ENCODE results near the gene HLCS.
"Not testable (repeated sequence)": the region's sequence is repeated elsewhere in the genome, so short reads cannot be mapped to it uniquely, and the experiment has no call there.

HLCS gene

GRCh38 chr21:36817732-36818450, 148.6 kb downstream of the HLCS start:
- H4K8ac ChIP-seq (ENCODE audit: low read depth, low read length): no peak overlapping the region
- H2AFZ ChIP-seq (ENCODE audit: low read length): no peak overlapping the region
- no peak overlapping the region for H2BK12ac ChIP-seq (ENCODE audit: low read length)
- H3K9ac ChIP-seq (ENCODE audit: low read depth, low read length, poor library complexity): no peak overlapping the region
- WGBS, 2 donors (ENCODE audit: extremely low coverage in 2 of 2, insufficient read length in 2 of 2, insufficient replicate concordance in 1 of 2): no CpG with 5 or more reads among the region's 13 CpGs
- no peaks in the 10 kb centered on the region for H3K79me1 ChIP-seq (ENCODE audit: low read depth, low read length)
- no peak overlapping the region for H3K4me2 ChIP-seq (ENCODE audit: insufficient read depth, low read length, poor library complexity, severe bottlenecking)
- no peak overlapping the region for H3K18ac ChIP-seq (ENCODE audit: low read length)
- peak; percentile 36 for DNase-seq (ENCODE audit: low spot score)
- H2AK5ac ChIP-seq (ENCODE audit: low read depth, low read length): no peak overlapping the region
- H3K14ac ChIP-seq (ENCODE audit: low read length): no peak overlapping the region
- no peak overlapping the region for H3K4me3 ChIP-seq (ENCODE audit: low read length in 2 of 2)
- peak overlapping the region; percentile 86 for H3K27ac ChIP-seq (replicated peaks; ENCODE audit: low read length)
- no peak overlapping the region for H2BK5ac ChIP-seq (ENCODE audit: low read length)
- no peak overlapping the region for H3K4ac ChIP-seq (ENCODE audit: low read length)
- no peaks in the 10 kb centered on the region for H3K9me3 ChIP-seq (replicated peaks in 1 of 2; ENCODE audit: control insufficient read depth in 2 of 2, insufficient read depth in 1 of 2, low read depth in 1 of 2, low read length in 2 of 2)
- H3K36me3 ChIP-seq (replicated peaks in 1 of 2; ENCODE audit: control insufficient read depth in 2 of 2, insufficient read depth in 2 of 2, low read length in 2 of 2): no peaks in the 10 kb centered on the region
- no peaks in the 10 kb centered on the region for H3K27me3 ChIP-seq (ENCODE audit: control insufficient read depth in 3 of 3, insufficient read depth in 3 of 3, low read depth in 1 of 3, low read length in 3 of 3)
- H4K91ac ChIP-seq (ENCODE audit: low read depth, low read length, poor library complexity): no peak overlapping the region
- peaks cover 12 to 35% of the 10 kb centered on the region in 2 donors for H3K4me1 ChIP-seq (ENCODE audit: control insufficient read depth in 2 of 2, insufficient read depth in 1 of 2, low read depth in 1 of 2, low read length in 2 of 2)
- H2BK120ac ChIP-seq (ENCODE audit: low read depth, low read length): no peak overlapping the region
- H3K23ac ChIP-seq (ENCODE audit: low read depth, low read length, poor library complexity): no peak overlapping the region
- no peak overlapping the region for H2BK15ac ChIP-seq (ENCODE audit: low read length)

DNA sequence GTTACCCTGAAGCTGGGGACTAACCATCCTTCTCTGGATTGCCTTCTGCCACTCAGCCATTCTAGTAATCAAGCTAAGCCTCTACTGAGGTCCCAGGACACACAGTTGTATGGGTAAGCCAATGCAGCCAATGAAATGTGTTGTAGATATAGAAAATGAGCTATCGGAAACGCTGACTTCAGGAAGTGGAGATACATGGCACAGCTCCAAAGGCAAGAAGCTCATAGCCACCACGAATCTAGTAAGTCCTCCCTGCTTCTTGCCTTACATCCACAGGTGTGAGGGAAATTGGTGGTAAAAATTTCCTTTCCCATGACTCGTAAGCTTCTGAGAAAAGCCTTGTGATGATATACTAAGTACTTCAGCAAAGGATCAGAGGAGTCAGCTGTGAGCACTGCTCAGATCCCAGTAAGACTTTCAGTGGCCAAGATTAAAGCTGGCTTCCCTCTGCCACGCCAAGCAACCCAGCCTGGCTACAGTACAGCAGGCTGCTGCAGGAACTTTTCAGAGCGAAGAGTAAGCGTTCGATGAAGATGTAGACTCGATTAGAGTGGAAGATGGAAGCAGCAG, 149.8 kb downstream of the HLCS start:
- no CpG with 5 or more reads among the region's 9 CpGs for WGBS, 2 donors (ENCODE audit: extremely low coverage in 2 of 2, insufficient read length in 2 of 2, insufficient replicate concordance in 1 of 2)
- H3K9me3 ChIP-seq (replicated peaks in 1 of 2; ENCODE audit: control insufficient read depth in 2 of 2, insufficient read depth in 1 of 2, low read depth in 1 of 2, low read length in 2 of 2): no peaks in the 10 kb centered on the region
- H4K91ac ChIP-seq (ENCODE audit: low read depth, low read length, poor library complexity): no peak overlapping the region
- no peak overlapping the region for H2BK5ac ChIP-seq (ENCODE audit: low read length)
- H3K4me2 ChIP-seq (ENCODE audit: insufficient read depth, low read length, poor library complexity, severe bottlenecking): no peak overlapping the region
- H3K4me3 ChIP-seq (ENCODE audit: low read length in 2 of 2): no peak overlapping the region
- H3K4me1 ChIP-seq (ENCODE audit: control insufficient read depth in 2 of 2, insufficient read depth in 1 of 2, low read depth in 1 of 2, low read length in 2 of 2): peaks cover 12 to 37% of the 10 kb centered on the region in 2 donors
- H2BK15ac ChIP-seq (ENCODE audit: low read length): no peak overlapping the region
- no peaks in the 10 kb centered on the region for H3K27me3 ChIP-seq (ENCODE audit: control insufficient read depth in 3 of 3, insufficient read depth in 3 of 3, low read depth in 1 of 3, low read length in 3 of 3)
- H2BK12ac ChIP-seq (ENCODE audit: low read length): no peak overlapping the region
- H3K18ac ChIP-seq (ENCODE audit: low read length): peak overlapping the region; percentile 76
- H3K79me1 ChIP-seq (ENCODE audit: low read depth, low read length): no peaks in the 10 kb centered on the region
- no peak overlapping the region for H3K23ac ChIP-seq (ENCODE audit: low read depth, low read length, poor library complexity)
- H2AFZ ChIP-seq (ENCODE audit: low read length): no peak overlapping the region
- H2AK5ac ChIP-seq (ENCODE audit: low read depth, low read length): no peak overlapping the region
- DNase-seq (ENCODE audit: low spot score): no peak
- no peak overlapping the region for H3K27ac ChIP-seq (replicated peaks; ENCODE audit: low read length)
- no peak overlapping the region for H3K9ac ChIP-seq (ENCODE audit: low read depth, low read length, poor library complexity)
- no peaks in the 10 kb centered on the region for H3K36me3 ChIP-seq (replicated peaks in 1 of 2; ENCODE audit: control insufficient read depth in 2 of 2, insufficient read depth in 2 of 2, low read length in 2 of 2)
- H4K8ac ChIP-seq (ENCODE audit: low read depth, low read length): no peak overlapping the region
- H2BK120ac ChIP-seq (ENCODE audit: low read depth, low read length): no peak overlapping the region
- no peak overlapping the region for H3K14ac ChIP-seq (ENCODE audit: low read length)
- no peak overlapping the region for H3K4ac ChIP-seq (ENCODE audit: low read length)

GRCh38 chr21:36816026-36816425, 150.4 kb downstream of the HLCS start:
- H3K9me3 ChIP-seq (replicated peaks in 1 of 2; ENCODE audit: control insufficient read depth in 2 of 2, insufficient read depth in 1 of 2, low read depth in 1 of 2, low read length in 2 of 2); H3K9ac ChIP-seq (ENCODE audit: low read depth, low read length, poor library complexity); H2BK5ac ChIP-seq (ENCODE audit: low read length); H2AK5ac ChIP-seq (ENCODE audit: low read depth, low read length); H3K4me2 ChIP-seq (ENCODE audit: insufficient read depth, low read length, poor library complexity, severe bottlenecking); H3K23ac ChIP-seq (ENCODE audit: low read depth, low read length, poor library complexity); H3K4ac ChIP-seq (ENCODE audit: low read length); H2AFZ ChIP-seq (ENCODE audit: low read length); H3K14ac ChIP-seq (ENCODE audit: low read length); H3K79me1 ChIP-seq (ENCODE audit: low read depth, low read length); H3K27ac ChIP-seq (replicated peaks; ENCODE audit: low read length); H2BK12ac ChIP-seq (ENCODE audit: low read length); DNase-seq (ENCODE audit: low spot score); H2BK120ac ChIP-seq (ENCODE audit: low read depth, low read length); H2BK15ac ChIP-seq (ENCODE audit: low read length); H4K91ac ChIP-seq (ENCODE audit: low read depth, low read length, poor library complexity); H3K4me3 ChIP-seq (ENCODE audit: low read length in 2 of 2); H3K27me3 ChIP-seq (ENCODE audit: control insufficient read depth in 3 of 3, insufficient read depth in 3 of 3, low read depth in 1 of 3, low read length in 3 of 3); H3K36me3 ChIP-seq (replicated peaks in 1 of 2; ENCODE audit: control insufficient read depth in 2 of 2, insufficient read depth in 2 of 2, low read length in 2 of 2); H3K18ac ChIP-seq (ENCODE audit: low read length); H4K8ac ChIP-seq (ENCODE audit: low read depth, low read length): not testable (repeated sequence)
- peaks cover 12 to 39% of the 10 kb centered on the region in 2 donors for H3K4me1 ChIP-seq (ENCODE audit: control insufficient read depth in 2 of 2, insufficient read depth in 1 of 2, low read depth in 1 of 2, low read length in 2 of 2)

- no peaks in the 10 kb centered on the region for H3K9me3 ChIP-seq (replicated peaks in 1 of 2; ENCODE audit: control insufficient read depth in 2 of 2, insufficient read depth in 1 of 2, low read depth in 1 of 2, low read length in 2 of 2)
- WGBS, 2 donors (ENCODE audit: extremely low coverage in 2 of 2, insufficient read length in 2 of 2, insufficient replicate concordance in 1 of 2): no CpG with 5 or more reads among the region's 4 CpGs
- no peak overlapping the region for H3K14ac ChIP-seq (ENCODE audit: low read length)
- no peak overlapping the region for H2AFZ ChIP-seq (ENCODE audit: low read length)
- H3K4me3 ChIP-seq (ENCODE audit: low read length in 2 of 2): no peak overlapping the region
- H3K4me1 ChIP-seq (ENCODE audit: control insufficient read depth in 2 of 2, insufficient read depth in 1 of 2, low read depth in 1 of 2, low read length in 2 of 2): peaks cover 12 to 33% of the 10 kb centered on the region in 2 donors
- H4K8ac ChIP-seq (ENCODE audit: low read depth, low read length): no peak overlapping the region
- H3K18ac ChIP-seq (ENCODE audit: low read length): no peak overlapping the region
- H4K91ac ChIP-seq (ENCODE audit: low read depth, low read length, poor library complexity): no peak overlapping the region
- H3K4ac ChIP-seq (ENCODE audit: low read length): no peak overlapping the region
- no peak overlapping the region for H2BK5ac ChIP-seq (ENCODE audit: low read length)
- no peak for DNase-seq (ENCODE audit: low spot score)
- no peak overlapping the region for H2AK5ac ChIP-seq (ENCODE audit: low read depth, low read length)
- no peak overlapping the region for H3K9ac ChIP-seq (ENCODE audit: low read depth, low read length, poor library complexity)
- no peak overlapping the region for H2BK15ac ChIP-seq (ENCODE audit: low read length)
- H3K27me3 ChIP-seq (ENCODE audit: control insufficient read depth in 3 of 3, insufficient read depth in 3 of 3, low read depth in 1 of 3, low read length in 3 of 3): peaks cover 0 to 1% (median 0%) of the 10 kb centered on the region in 3 experiments
- H3K79me1 ChIP-seq (ENCODE audit: low read depth, low read length): no peaks in the 10 kb centered on the region
- H2BK12ac ChIP-seq (ENCODE audit: low read length): no peak overlapping the region
- no peak overlapping the region for H3K4me2 ChIP-seq (ENCODE audit: insufficient read depth, low read length, poor library complexity, severe bottlenecking)
- H3K23ac ChIP-seq (ENCODE audit: low read depth, low read length, poor library complexity): no peak overlapping the region
- H2BK120ac ChIP-seq (ENCODE audit: low read depth, low read length): no peak overlapping the region
- no peak overlapping the region for H3K27ac ChIP-seq (replicated peaks; ENCODE audit: low read length)
- H3K36me3 ChIP-seq (replicated peaks in 1 of 2; ENCODE audit: control insufficient read depth in 2 of 2, insufficient read depth in 2 of 2, low read length in 2 of 2): no peaks in the 10 kb centered on the region
These were observed 151.2 kb downstream of the HLCS start for GRCh38 chr21:36815284-36815683.

All from neuronal stem cell (in vitro differentiated cells).